GM21515 (cell line): ENCODE data around the gene ZSCAN18.

Experiments
- ATAC-seq: cut with Tn5 transposase; IDR thresholded peaks from one replicate; pipeline ENCODE4 v1.9.1; 2021; ENCODE audit not compliant: unreplicated experiment

Gene ZSCAN18

GRCh38 chr19:58086825-58087710 is 11.0 kb downstream of the ZSCAN18 start:
- ATAC-seq = no peak

- no peak for ATAC-seq
Observed at GRCh38 chr19:58085348-58085875, 12.6 kb downstream of the ZSCAN18 start.

- ATAC-seq = no peak
Observed at GRCh38 chr19:58084596-58085347, 13.3 kb downstream of the ZSCAN18 start.

GRCh38 chr19:58083021-58083420 is 15.0 kb downstream of the ZSCAN18 start:
- ATAC-seq = no peak

- ATAC-seq = no peak
Observed at GRCh38 chr19:58079792-58080191, 18.2 kb downstream of the ZSCAN18 start.

- no peak for ATAC-seq
Observed at GRCh38 chr19:58067240-58067912, 30.7 kb downstream of the ZSCAN18 start.

- ATAC-seq = no peak
Observed at GRCh38 chr19:58063712-58064111, 34.3 kb downstream of the ZSCAN18 start.

GRCh38 chr19:58060231-58060630 is 37.8 kb downstream of the ZSCAN18 start:
- no peak for ATAC-seq

- no peak for ATAC-seq
Observed at GRCh38 chr19:58059671-58060078, 38.4 kb downstream of the ZSCAN18 start.

GRCh38 chr19:58059003-58059670 is 38.9 kb downstream of the ZSCAN18 start, which contains the start of gene ZNF135:
Gene ZNF135, plus strand, starts transcription at chr19:58059282. Its CDS starts 721 bp downstream, at chr19:58060003.
- no peak for ATAC-seq

- ATAC-seq = no peak
Observed at GRCh38 chr19:58058467-58058866, 39.6 kb downstream of the ZSCAN18 start.

- ATAC-seq = no peak
Observed at GRCh38 chr19:58056861-58057260, 41.2 kb downstream of the ZSCAN18 start.

GRCh38 chr19:58056261-58056660 is 41.8 kb downstream of the ZSCAN18 start:
- no peak for ATAC-seq

- no peak for ATAC-seq
Observed at GRCh38 chr19:58054901-58055874, 42.8 kb downstream of the ZSCAN18 start.

- no peak for ATAC-seq
Observed at GRCh38 chr19:58053480-58054156, 44.4 kb downstream of the ZSCAN18 start.

GRCh38 chr19:58052256-58052655 is 45.8 kb downstream of the ZSCAN18 start:
- no peak for ATAC-seq

- no peak for ATAC-seq
Observed at GRCh38 chr19:58047672-58048071, 50.4 kb downstream of the ZSCAN18 start.

- ATAC-seq = no peak
Observed at GRCh38 chr19:58046856-58047255, 51.2 kb downstream of the ZSCAN18 start.
